Measurements from ENCODE around the gene DCST1. TPM values are rescaled to one million over a fixed set of nuclear protein-coding genes. Genes with fewer than 3 reads are reported as not detected.

DCST1 gene
- total RNA-seq, 1 experiment from 2014 or later = 0.17 TPM

DNA sequence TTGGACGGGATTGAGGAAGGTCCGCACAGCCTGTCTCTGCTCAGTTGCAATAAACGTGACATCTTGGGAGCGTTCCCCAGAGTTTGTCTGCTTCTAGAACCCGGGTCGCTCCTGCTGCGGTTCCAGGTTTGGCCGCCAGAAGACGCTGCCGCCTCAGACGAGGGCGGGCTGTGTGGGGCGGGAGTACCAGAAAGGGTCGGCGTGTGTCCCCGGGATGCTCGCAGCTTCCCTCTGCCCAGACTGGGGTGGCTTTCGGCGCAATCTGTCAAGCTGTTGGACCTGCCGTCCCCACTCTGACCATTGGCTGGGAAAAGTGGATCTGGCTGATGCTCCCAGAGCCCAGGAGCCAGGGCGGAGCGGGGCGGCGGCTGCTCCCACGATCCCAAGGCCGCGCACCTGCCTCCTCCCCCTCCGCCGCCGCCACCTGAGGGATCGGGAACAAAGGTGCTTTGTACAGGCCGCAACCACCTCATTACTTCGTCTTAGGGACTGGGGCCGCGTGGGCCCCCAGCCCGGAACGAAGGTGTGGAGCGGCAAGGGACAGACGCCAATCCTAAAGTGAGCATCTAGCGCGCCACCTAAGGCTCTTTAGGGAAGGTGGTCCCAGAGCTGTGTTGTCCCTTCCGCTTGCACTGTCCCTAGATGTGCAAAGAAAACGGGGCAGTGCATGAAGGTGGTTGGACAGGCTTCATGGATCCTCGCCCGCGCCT lies 29.2 kb downstream of the DCST1 start:
- intact Hi-C loops (cut with micrococcal nuclease; ENCODE audit: unreplicated experiment) = loop anchor here (1.0 to 10.0 kb wide), 4 partner anchors 21 to 388 kb away; partner anchors contain the start of genes CKS1B and SHC1
- H3K27ac Mint-ChIP-seq (ENCODE audit: unreplicated experiment) = peak overlapping the region; percentile 89

DNA sequence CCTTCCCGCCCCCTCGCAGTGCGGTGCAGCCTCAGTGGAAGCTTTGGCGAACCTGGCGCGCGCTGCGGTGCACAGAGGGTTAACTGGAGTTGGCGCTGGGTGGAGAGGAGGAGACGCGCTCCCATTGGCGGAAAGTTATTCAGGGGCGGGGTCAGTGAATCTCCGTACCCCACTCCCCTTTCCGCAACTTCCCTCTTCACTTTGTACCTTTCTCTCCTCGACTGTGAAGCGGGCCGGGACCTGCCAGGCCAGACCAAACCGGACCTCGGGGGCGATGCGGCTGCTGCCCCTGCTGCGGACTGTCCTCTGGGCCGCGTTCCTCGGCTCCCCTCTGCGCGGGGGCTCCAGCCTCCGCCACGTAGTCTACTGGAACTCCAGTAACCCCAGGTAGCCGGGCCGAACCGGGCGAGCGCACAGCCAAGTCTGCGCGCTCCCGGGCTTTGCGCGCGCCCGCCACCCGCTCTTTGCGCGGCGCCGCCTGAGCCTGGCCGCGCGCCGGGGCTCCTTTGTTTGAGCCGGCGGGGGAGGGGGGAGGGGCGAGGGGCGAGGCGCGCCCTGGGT lies 30.0 kb downstream of the DCST1 start, which contains the start of gene EFNA4:
TSS of gene EFNA4 (plus strand) at position 191 of the 561 bp plus-strand sequence. CDS start at position 275, 84 bp downstream.
- peak; percentile 90 for DNase-seq
- intact Hi-C loops (cut with micrococcal nuclease; ENCODE audit: unreplicated experiment) = loop anchor here (1.0 to 10.0 kb wide), 4 partner anchors 21 to 389 kb away; partner anchors contain the start of genes CKS1B and SHC1
- H3K27ac Mint-ChIP-seq (ENCODE audit: unreplicated experiment) = peak within 1 kb of the TSS; percentile 89
- H3K9me3 Mint-ChIP-seq (ENCODE audit: low read depth, unreplicated experiment) = no peaks in the 10 kb centered on the region
- no peaks in the 10 kb centered on the region for H3K27me3 Mint-ChIP-seq (ENCODE audit: unreplicated experiment)
- TF ChIP-seq, protein P1, sequence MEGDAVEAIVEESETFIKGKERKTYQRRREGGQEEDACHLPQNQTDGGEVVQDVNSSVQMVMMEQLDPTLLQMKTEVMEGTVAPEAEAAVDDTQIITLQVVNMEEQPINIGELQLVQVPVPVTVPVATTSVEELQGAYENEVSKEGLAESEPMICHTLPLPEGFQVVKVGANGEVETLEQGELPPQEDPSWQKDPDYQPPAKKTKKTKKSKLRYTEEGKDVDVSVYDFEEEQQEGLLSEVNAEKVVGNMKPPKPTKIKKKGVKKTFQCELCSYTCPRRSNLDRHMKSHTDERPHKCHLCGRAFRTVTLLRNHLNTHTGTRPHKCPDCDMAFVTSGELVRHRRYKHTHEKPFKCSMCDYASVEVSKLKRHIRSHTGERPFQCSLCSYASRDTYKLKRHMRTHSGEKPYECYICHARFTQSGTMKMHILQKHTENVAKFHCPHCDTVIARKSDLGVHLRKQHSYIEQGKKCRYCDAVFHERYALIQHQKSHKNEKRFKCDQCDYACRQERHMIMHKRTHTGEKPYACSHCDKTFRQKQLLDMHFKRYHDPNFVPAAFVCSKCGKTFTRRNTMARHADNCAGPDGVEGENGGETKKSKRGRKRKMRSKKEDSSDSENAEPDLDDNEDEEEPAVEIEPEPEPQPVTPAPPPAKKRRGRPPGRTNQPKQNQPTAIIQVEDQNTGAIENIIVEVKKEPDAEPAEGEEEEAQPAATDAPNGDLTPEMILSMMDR (IDR thresholded peaks at IDR 0.05; ENCODE audit: unreplicated experiment) = no peak
- H3K4me1 Mint-ChIP-seq (ENCODE audit: low read depth, unreplicated experiment) = peaks cover 30% of the 10 kb centered on the region
- peak within 1 kb of the TSS; percentile 76 for H3K4me3 Mint-ChIP-seq (ENCODE audit: low read depth, unreplicated experiment)
- CTCF ChIA-PET = interaction anchor here (0.8 to 3.0 kb wide), 5 partner anchors 12 to 109 kb away, joined by 3 to 28 read pairs (median 3); partner anchors contain the start of genes ADAM15 and KRTCAP2
- peaks cover 52% of the 10 kb centered on the region for H3K36me3 Mint-ChIP-seq (ENCODE audit: insufficient read depth, unreplicated experiment)
- no TSS peak for BruUV-seq (replicated peaks)

More for the DNA sequence above, 29.2 kb downstream of the DCST1 start:
- no peaks in the 10 kb centered on the region for H3K9me3 Mint-ChIP-seq (ENCODE audit: low read depth, unreplicated experiment)
- H3K36me3 Mint-ChIP-seq (ENCODE audit: insufficient read depth, unreplicated experiment) = peaks cover 44% of the 10 kb centered on the region
- no TSS peak for BruUV-seq (replicated peaks)
- peak; percentile 79 for DNase-seq
- TF ChIP-seq, protein P1 (IDR thresholded peaks at IDR 0.05; ENCODE audit: unreplicated experiment) = peak; percentile 94
- no peaks in the 10 kb centered on the region for H3K27me3 Mint-ChIP-seq (ENCODE audit: unreplicated experiment)
- CTCF ChIA-PET = interaction anchor here (0.7 to 3.0 kb wide), 3 partner anchors 10 to 69 kb away, joined by 3 to 28 read pairs (median 6); no protein-coding TSS in a partner anchor
- H3K4me1 Mint-ChIP-seq (ENCODE audit: low read depth, unreplicated experiment) = peaks cover 30% of the 10 kb centered on the region
- peak overlapping the region; percentile 76 for H3K4me3 Mint-ChIP-seq (ENCODE audit: low read depth, unreplicated experiment)

DNA sequence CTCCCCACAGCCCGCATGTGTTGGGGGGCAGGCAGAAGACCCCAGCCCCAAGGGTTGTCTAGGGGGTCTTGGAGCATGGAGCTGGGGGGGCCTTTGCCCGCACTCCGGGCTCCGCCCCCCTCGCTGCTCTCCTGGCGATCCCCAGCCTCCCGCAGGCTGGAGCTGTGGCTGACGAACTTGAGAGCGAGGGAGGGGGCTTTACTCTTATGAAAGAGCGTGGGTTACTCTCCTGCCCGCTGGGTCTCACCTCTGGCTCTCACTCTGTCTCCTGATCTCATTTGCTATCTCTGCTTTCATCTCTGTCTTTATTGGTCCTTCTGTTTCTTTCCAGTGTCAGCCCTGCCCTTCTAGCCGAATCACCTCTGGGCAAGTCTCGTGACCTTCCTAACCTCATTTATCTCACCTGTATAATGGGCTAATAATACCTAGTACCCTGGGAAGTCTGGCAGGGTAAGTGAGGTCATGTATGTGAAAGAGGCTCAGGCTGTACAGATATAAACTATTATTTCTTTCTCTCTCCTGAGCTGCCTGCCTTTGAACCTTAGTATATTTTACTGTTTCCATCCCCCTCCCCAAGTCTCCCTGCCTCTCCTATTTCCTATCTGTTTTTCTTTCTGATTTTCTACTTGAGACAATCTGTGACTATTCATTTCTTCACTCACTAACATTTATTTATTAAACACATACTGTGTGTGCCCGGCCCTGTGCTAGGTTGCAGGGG lies 30.6 kb downstream of the DCST1 start:
- Mint-ChIP-seq H3K9me3 (ENCODE audit: low read depth, unreplicated experiment) (no peaks in the 10 kb centered on the region), H3K4me3 (ENCODE audit: low read depth, unreplicated experiment) (peak overlapping the region; percentile 76), H3K4me1 (ENCODE audit: low read depth, unreplicated experiment) (peaks cover 30% of the 10 kb centered on the region), H3K27me3 (ENCODE audit: unreplicated experiment) (no peaks in the 10 kb centered on the region), H3K27ac (ENCODE audit: unreplicated experiment) (peak overlapping the region; percentile 71), H3K36me3 (ENCODE audit: insufficient read depth, unreplicated experiment) (peaks cover 55% of the 10 kb centered on the region)
- CTCF ChIA-PET = interaction anchor here (0.8 to 3.0 kb wide), 5 partner anchors 12 to 109 kb away, joined by 3 to 28 read pairs (median 3); partner anchors contain the start of genes ADAM15 and KRTCAP2
- intact Hi-C loops (cut with micrococcal nuclease; ENCODE audit: unreplicated experiment) = loop anchor here (5.0 to 10.0 kb wide), 3 partner anchors 92 to 389 kb away; partner anchors contain the start of genes CKS1B and SHC1
- no peak for DNase-seq
- TF ChIP-seq, protein P1 (IDR thresholded peaks at IDR 0.05; ENCODE audit: unreplicated experiment) = no peak
- no TSS peak for BruUV-seq (replicated peaks)
